BJ (cell line): ENCODE measurements around the gene MARCHF9. TPM values are rescaled to one million over a fixed set of nuclear protein-coding genes. Genes with fewer than 3 reads are reported as not detected.

ENCODE experiments used
- CTCF ChIA-PET: fragments of 350-600 bp; formaldehyde crosslinking; extraction: SDS; loops from one replicate; lab custom pipeline; 2021; ENCODE audit warnings: antibody characterized with exemption, inconsistent platforms; lab: Yijun Ruan, JAX
- POLR2A ChIA-PET: fragments of 300-600 bp; sonication (Branson Sonifier 250); formaldehyde crosslinking; extraction: SDS; loops from one replicate; lab custom pipeline; 2021; ENCODE audit warnings: antibody characterized with exemption; lab: Charles Lee
- DNase-seq: peaks from one replicate; pipeline ENCODE4 v3.0.0-alpha.2; 2011; ENCODE audit warnings: low read depth
- H3K27me3 ChIP-seq: 2 replicates; pipeline ENCODE4 v1.6.0; 2011; ENCODE audit warnings: low read length; ENCODE audit not compliant: control insufficient read depth, insufficient read depth
- H3K36me3 ChIP-seq: 2 replicates; pipeline ENCODE4 v1.5.1; 2011; ENCODE audit warnings: low read length; ENCODE audit not compliant: control insufficient read depth, insufficient read depth
- H3K4me3 ChIP-seq: 2 replicates; pipeline ENCODE4 v1.5.1; 2011; ENCODE audit warnings: low read depth, mild to moderate bottlenecking, control low read depth, low read length
- CTCF ChIP-seq: IDR thresholded peaks from 2 replicates; pipeline ENCODE4 v1.5.1; 2011; ENCODE audit warnings: low read depth, mild to moderate bottlenecking, control low read depth, inconsistent platforms, low read length, moderate library complexity; ENCODE audit not compliant: insufficient read depth
- polyA plus RNA-seq: library from polyadenylated mRNA; depleted of rRNA; stranded (reverse); fragments of >200 nt; gene quantifications from 2 replicates; pipeline ENCODE4 v1.2.3, GENCODE V29; 2011

The MARCHF9 gene
- polyA plus RNA-seq, 1 experiment, result 6.2 TPM

GRCh38 chr12:57739387-57739786 lies 15.5 kb upstream of the MARCHF9 start:
- no peak overlapping the region for H3K4me3 ChIP-seq
- DNase-seq, result no peak
- no peak for TF ChIP-seq CTCF
- H3K27me3 ChIP-seq, result peaks cover 51% of the 10 kb centered on the region
- no peaks in the 10 kb centered on the region for H3K36me3 ChIP-seq
- POLR2A ChIA-PET, result no interaction called here
- CTCF ChIA-PET, result interaction anchor here (1.2 to 1.8 kb wide), 2 partner anchors 9 to 156 kb away, joined by 3 to 5 read pairs; no protein-coding TSS in a partner anchor

GRCh38 chr12:57739914-57740538 lies 14.9 kb upstream of the MARCHF9 start:
- POLR2A ChIA-PET, result no interaction called here
- peaks cover 48% of the 10 kb centered on the region for H3K27me3 ChIP-seq
- no peak for DNase-seq

GRCh38 chr12:57740656-57741412 lies 14.1 kb upstream of the MARCHF9 start:
- no peak overlapping the region for H3K4me3 ChIP-seq
- TF ChIP-seq CTCF, result no peak
- DNase-seq, result no peak
- ChIA-PET POLR2A (no interaction called here), CTCF (interaction anchor here (0.6 to 1.8 kb wide), 4 partner anchors 10 to 148 kb away, joined by 3 to 5 read pairs (median 4); no protein-coding TSS in a partner anchor)
- peaks cover 45% of the 10 kb centered on the region for H3K27me3 ChIP-seq
- no peaks in the 10 kb centered on the region for H3K36me3 ChIP-seq

More at GRCh38 chr12:57739914-57740538, 14.9 kb upstream of the MARCHF9 start:
- no peak for TF ChIP-seq CTCF
- no peak overlapping the region for H3K4me3 ChIP-seq
- H3K36me3 ChIP-seq, result no peaks in the 10 kb centered on the region
- CTCF ChIA-PET, result interaction anchor here (0.6 to 1.8 kb wide), 3 partner anchors 9 to 147 kb away, joined by 3 to 5 read pairs (median 3); no protein-coding TSS in a partner anchor

GRCh38 chr12:57741413-57741789 lies 13.5 kb upstream of the MARCHF9 start:
- POLR2A ChIA-PET, result no interaction called here
- CTCF ChIA-PET, result interaction anchor here (1.4 kb wide), 1 partner anchor 15 kb away, joined by 4 read pairs; no protein-coding TSS in a partner anchor
- Histone ChIP-seq H3K36me3 (peaks cover under 1% of the 10 kb centered on the region; the same call in 1 of the 2 replicates), H3K27me3 (peaks cover 43% of the 10 kb centered on the region), H3K4me3 (no peak overlapping the region)
- TF ChIP-seq CTCF, result no peak
- DNase-seq, result no peak
